HG03520 (cell line): ENCODE results near the gene DGKG.

Experiments
- ATAC-seq: cut with Tn5 transposase; IDR thresholded peaks from one replicate; pipeline ENCODE4 v1.9.1; 2021; ENCODE audit warnings: mild to moderate bottlenecking, moderate library complexity; ENCODE audit not compliant: unreplicated experiment

The DGKG gene

GRCh38 chr3:186216900-186217819, 144.9 kb downstream of the DGKG start:
- ATAC-seq, result no peak

- no peak for ATAC-seq
Measured at GRCh38 chr3:186214670-186215069, 147.4 kb downstream of the DGKG start.

- ATAC-seq, result no peak
Measured at GRCh38 chr3:186213946-186214345, 148.1 kb downstream of the DGKG start.

GRCh38 chr3:186212611-186213010, 149.4 kb downstream of the DGKG start:
- ATAC-seq, result no peak

GRCh38 chr3:186210852-186211500, 151.1 kb downstream of the DGKG start:
- ATAC-seq, result no peak

- no peak for ATAC-seq
Measured at GRCh38 chr3:186209810-186210752, 152.0 kb downstream of the DGKG start.

GRCh38 chr3:186208296-186208989, 153.6 kb downstream of the DGKG start:
- no peak for ATAC-seq

GRCh38 chr3:186207515-186207914, 154.5 kb downstream of the DGKG start:
- no peak for ATAC-seq

GRCh38 chr3:186200726-186201125, 161.3 kb downstream of the DGKG start:
- ATAC-seq, result no peak

GRCh38 chr3:186198442-186198841, 163.6 kb downstream of the DGKG start:
- ATAC-seq, result no peak

GRCh38 chr3:186194451-186194811, 167.6 kb downstream of the DGKG start:
- no peak for ATAC-seq

GRCh38 chr3:186193534-186194450, 168.2 kb downstream of the DGKG start:
- ATAC-seq, result no peak

GRCh38 chr3:186192823-186193222, 169.2 kb downstream of the DGKG start:
- no peak for ATAC-seq

GRCh38 chr3:186189492-186189891, 172.5 kb downstream of the DGKG start:
- no peak for ATAC-seq

- no peak for ATAC-seq
Measured at GRCh38 chr3:186187401-186188275, 174.4 kb downstream of the DGKG start.

GRCh38 chr3:186185194-186185787, 176.7 kb downstream of the DGKG start:
- ATAC-seq, result no peak

- ATAC-seq, result no peak
Measured at GRCh38 chr3:186184021-186184420, 178.0 kb downstream of the DGKG start.

- no peak for ATAC-seq
Measured at GRCh38 chr3:186182850-186183249, 179.2 kb downstream of the DGKG start.
